ENCODE measurements around the gene IQCN.
A peak's percentile ranks its signal among the peaks of the same experiment; 100 is the strongest.

IQCN gene

DNA sequence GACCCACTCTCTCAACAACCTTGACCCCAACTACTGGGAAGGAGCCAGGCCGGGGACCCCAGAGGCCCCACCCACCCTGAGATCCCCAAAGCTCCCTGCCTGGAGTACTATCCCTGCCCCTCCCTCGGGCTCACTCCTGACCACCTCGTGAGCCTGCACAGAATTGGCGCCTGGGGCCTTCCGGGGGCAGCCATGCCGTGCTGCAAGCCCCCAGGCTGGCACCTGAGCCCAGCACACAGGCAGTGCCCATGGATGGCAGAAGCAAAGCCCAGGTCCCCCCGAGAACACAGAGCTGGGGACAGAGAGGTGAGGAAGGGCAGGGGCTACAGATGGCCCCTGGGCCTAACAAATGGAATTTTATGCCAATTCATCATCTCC lies 34.7 kb upstream of the IQCN start:
- no peak for TF ChIP-seq TAF1 (IDR thresholded peaks at IDR 0.05; ENCODE audit: borderline replicate concordance, insufficient read depth, low read length)
- TF ChIP-seq POLR2AphosphoS5 (IDR thresholded peaks at IDR 0.05; ENCODE audit: low read depth, low read length), result no peak
- TF ChIP-seq SIN3A (IDR thresholded peaks at IDR 0.05; ENCODE audit: borderline replicate concordance, insufficient read depth, low read length), result no peak
- TF ChIP-seq, protein P1, sequence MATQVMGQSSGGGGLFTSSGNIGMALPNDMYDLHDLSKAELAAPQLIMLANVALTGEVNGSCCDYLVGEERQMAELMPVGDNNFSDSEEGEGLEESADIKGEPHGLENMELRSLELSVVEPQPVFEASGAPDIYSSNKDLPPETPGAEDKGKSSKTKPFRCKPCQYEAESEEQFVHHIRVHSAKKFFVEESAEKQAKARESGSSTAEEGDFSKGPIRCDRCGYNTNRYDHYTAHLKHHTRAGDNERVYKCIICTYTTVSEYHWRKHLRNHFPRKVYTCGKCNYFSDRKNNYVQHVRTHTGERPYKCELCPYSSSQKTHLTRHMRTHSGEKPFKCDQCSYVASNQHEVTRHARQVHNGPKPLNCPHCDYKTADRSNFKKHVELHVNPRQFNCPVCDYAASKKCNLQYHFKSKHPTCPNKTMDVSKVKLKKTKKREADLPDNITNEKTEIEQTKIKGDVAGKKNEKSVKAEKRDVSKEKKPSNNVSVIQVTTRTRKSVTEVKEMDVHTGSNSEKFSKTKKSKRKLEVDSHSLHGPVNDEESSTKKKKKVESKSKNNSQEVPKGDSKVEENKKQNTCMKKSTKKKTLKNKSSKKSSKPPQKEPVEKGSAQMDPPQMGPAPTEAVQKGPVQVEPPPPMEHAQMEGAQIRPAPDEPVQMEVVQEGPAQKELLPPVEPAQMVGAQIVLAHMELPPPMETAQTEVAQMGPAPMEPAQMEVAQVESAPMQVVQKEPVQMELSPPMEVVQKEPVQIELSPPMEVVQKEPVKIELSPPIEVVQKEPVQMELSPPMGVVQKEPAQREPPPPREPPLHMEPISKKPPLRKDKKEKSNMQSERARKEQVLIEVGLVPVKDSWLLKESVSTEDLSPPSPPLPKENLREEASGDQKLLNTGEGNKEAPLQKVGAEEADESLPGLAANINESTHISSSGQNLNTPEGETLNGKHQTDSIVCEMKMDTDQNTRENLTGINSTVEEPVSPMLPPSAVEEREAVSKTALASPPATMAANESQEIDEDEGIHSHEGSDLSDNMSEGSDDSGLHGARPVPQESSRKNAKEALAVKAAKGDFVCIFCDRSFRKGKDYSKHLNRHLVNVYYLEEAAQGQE (IDR thresholded peaks at IDR 0.05; ENCODE audit: insufficient read depth in 1 of 2, low read depth in 2 of 2, low read length in 2 of 2), result no peak
- no peak for TF ChIP-seq FOXP2 (optimal IDR thresholded peaks at IDR 0.05; ENCODE audit: borderline replicate concordance, extremely low read depth, extremely low read length, insufficient read depth)

DNA sequence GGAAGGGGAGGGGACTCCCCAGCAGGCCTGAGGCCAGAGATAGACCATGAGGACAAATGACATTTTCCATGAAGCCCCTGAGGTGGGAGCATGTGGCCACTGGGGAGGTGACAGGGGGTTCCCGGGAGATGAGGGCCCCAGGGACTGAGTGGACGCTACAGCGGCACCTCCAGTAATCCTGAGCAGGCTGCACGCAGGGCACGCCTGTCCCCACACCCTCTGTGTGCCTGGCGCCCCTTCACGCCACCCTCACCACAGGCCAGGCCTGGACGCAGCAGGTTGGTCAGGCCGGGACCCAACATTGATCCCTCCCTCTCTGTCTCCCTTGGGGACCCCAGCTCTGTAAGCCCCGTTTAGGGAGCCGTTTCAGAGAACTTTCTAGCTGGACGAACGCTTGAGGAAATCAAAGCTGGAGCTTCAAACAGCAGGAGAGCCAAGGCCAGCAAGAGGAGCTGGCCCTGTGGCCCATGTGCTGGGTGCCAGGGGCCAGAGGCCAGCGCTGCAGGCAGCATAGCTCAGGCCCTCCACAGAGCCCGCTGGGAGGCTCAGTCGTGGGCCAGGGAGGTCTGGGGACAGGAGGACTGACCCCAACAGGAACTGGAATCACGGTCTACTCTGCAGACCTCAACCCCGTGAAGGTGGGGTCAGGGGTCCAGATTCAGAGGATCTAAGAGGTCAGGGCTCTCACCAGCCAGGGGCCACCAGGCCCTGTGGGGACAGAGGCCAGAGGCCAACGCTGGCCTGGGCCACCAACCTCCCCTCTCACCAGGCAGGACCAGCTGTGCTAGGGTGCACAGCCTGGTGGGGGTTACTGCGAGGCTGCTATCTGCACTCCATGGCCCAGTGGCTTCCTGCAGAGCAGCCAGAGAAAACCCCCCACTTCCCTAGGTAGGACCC lies 34.0 kb upstream of the IQCN start:
- no peak for TF ChIP-seq FOXP2 (optimal IDR thresholded peaks at IDR 0.05; ENCODE audit: borderline replicate concordance, extremely low read depth, extremely low read length, insufficient read depth)
- TF ChIP-seq POLR2AphosphoS5 (IDR thresholded peaks at IDR 0.05; ENCODE audit: low read depth, low read length), result 0 out of 2 replicates have a peak, but pooled peaks have one; percentile 30

- TF ChIP-seq, protein P1 (IDR thresholded peaks at IDR 0.05; ENCODE audit: insufficient read depth in 1 of 2, low read depth in 2 of 2, low read length in 2 of 2), result no peak
- TF ChIP-seq POLR2AphosphoS5 (IDR thresholded peaks at IDR 0.05; ENCODE audit: low read depth, low read length) (no peak), SIN3A (IDR thresholded peaks at IDR 0.05; ENCODE audit: borderline replicate concordance, insufficient read depth, low read length) (no peak), TAF1 (IDR thresholded peaks at IDR 0.05; ENCODE audit: borderline replicate concordance, insufficient read depth, low read length) (no peak), FOXP2 (optimal IDR thresholded peaks at IDR 0.05; ENCODE audit: borderline replicate concordance, extremely low read depth, extremely low read length, insufficient read depth) (no peak)
Observed at GRCh38 chr19:18307271-18307681, 33.0 kb upstream of the IQCN start.

DNA sequence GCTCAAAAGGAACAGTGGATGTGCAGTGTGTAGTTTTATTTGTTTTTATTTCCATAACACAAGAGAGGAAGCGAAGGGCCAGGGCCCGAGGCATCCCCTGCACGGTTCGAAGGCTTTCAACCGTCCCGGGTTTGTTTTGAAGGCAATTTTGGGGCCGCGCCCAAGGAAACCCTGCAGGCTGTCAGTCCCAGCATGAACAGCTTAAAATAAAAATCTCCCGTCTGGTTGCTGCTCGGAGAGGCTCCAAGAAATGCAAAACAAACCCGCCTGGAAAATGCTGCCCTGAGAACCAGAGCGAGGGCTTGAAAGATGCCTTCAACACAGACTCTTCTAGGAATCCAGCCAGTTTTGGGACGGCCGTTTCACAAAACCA lies 32.6 kb upstream of the IQCN start:
- no peak for TF ChIP-seq SIN3A (IDR thresholded peaks at IDR 0.05; ENCODE audit: borderline replicate concordance, insufficient read depth, low read length)
- no peak for TF ChIP-seq FOXP2 (optimal IDR thresholded peaks at IDR 0.05; ENCODE audit: borderline replicate concordance, extremely low read depth, extremely low read length, insufficient read depth)
- no peak for TF ChIP-seq POLR2AphosphoS5 (IDR thresholded peaks at IDR 0.05; ENCODE audit: low read depth, low read length)
- TF ChIP-seq, protein P1 (IDR thresholded peaks at IDR 0.05; ENCODE audit: insufficient read depth in 1 of 2, low read depth in 2 of 2, low read length in 2 of 2), result no peak
- TF ChIP-seq TAF1 (IDR thresholded peaks at IDR 0.05; ENCODE audit: borderline replicate concordance, insufficient read depth, low read length), result no peak

DNA sequence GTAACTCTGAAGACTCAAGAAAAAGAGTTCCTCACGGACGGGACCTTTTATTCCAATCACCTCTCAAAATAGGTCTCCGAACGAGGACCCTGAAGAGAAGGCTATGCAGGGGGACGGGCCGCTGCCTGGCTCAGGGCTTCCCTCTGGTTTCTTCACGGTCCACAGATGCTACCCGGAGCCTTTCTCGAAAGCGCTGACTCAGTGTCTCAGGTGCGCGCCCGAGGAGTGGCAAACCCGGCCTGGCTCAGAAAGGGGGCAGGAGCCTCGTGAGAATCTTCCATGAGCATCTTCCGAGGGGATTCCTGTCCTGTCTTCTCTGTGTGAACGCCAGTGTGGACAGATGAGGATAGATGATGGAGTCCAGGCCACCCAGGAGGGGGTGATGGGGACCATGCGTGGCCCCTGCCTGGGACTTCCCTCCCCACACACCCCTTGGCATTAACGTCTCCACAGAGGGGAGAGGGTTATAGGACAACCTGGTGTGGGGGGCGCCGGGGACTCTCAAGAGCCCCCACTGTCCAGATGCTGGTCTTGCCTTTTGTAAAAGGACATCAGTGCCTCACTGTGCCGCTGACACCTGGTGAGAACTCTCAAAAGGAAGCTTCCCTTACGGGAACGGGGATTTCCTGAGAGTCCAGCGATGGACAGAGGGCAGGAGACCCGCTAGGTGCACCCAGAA lies 32.1 kb upstream of the IQCN start:
- no peak for TF ChIP-seq POLR2AphosphoS5 (IDR thresholded peaks at IDR 0.05; ENCODE audit: low read depth, low read length)

Data from PFSK-1 (cell line).